GM18508 (cell line): Measurements from ENCODE around the gene CDK14.

Source experiments
- ATAC-seq: cut with Tn5 transposase; IDR thresholded peaks from one replicate; pipeline ENCODE4 v1.9.1; 2021; ENCODE audit warnings: moderate number of reproducible peaks; ENCODE audit not compliant: insufficient read depth, unreplicated experiment

Gene CDK14

GRCh38 chr7:90595801-90596670 is at the start of gene CDK14:
CDK14 (plus strand) TSS chr7:90596321; CDS start chr7:90596628, 307 bp downstream.
- ATAC-seq, result no peak

- ATAC-seq, result no peak
Measured at GRCh38 chr7:90551036-90551435, 45.1 kb upstream of the CDK14 start.

GRCh38 chr7:90552521-90552920 is 43.6 kb upstream of the CDK14 start:
- no peak for ATAC-seq

GRCh38 chr7:90560730-90561129 is 35.4 kb upstream of the CDK14 start:
- no peak for ATAC-seq

- no peak for ATAC-seq
Measured at GRCh38 chr7:90563286-90563685, 32.8 kb upstream of the CDK14 start.

GRCh38 chr7:90564455-90564854 is 31.7 kb upstream of the CDK14 start:
- no peak for ATAC-seq

- no peak for ATAC-seq
Measured at GRCh38 chr7:90568213-90568612, 27.9 kb upstream of the CDK14 start.

- ATAC-seq, result no peak
Measured at GRCh38 chr7:90569368-90569767, 26.8 kb upstream of the CDK14 start.

GRCh38 chr7:90570373-90570959 is 25.7 kb upstream of the CDK14 start:
- ATAC-seq, result no peak

- no peak for ATAC-seq
Measured at GRCh38 chr7:90574146-90574819, 21.8 kb upstream of the CDK14 start.

GRCh38 chr7:90574820-90575187 is 21.3 kb upstream of the CDK14 start:
- ATAC-seq, result no peak

- no peak for ATAC-seq
Measured at GRCh38 chr7:90579181-90579688, 16.9 kb upstream of the CDK14 start.

- ATAC-seq, result no peak
Measured at GRCh38 chr7:90580051-90580450, 16.1 kb upstream of the CDK14 start.

GRCh38 chr7:90582164-90582563 is 14.0 kb upstream of the CDK14 start:
- no peak for ATAC-seq

- ATAC-seq, result no peak
Measured at GRCh38 chr7:90584378-90584777, 11.7 kb upstream of the CDK14 start.

- ATAC-seq, result no peak
Measured at GRCh38 chr7:90586091-90586490, 10.0 kb upstream of the CDK14 start.

GRCh38 chr7:90587766-90588165 is 8.4 kb upstream of the CDK14 start:
- no peak for ATAC-seq

GRCh38 chr7:90592033-90592432 is 4.1 kb upstream of the CDK14 start:
- ATAC-seq, result no peak

- ATAC-seq, result no peak
Measured at GRCh38 chr7:90593205-90593604, 2.9 kb upstream of the CDK14 start.

- no peak for ATAC-seq
Measured at GRCh38 chr7:90594751-90595317, 1.3 kb upstream of the CDK14 start.

GRCh38 chr7:90595342-90595800 is 750 bp upstream of the CDK14 start:
- ATAC-seq, result no peak
